Panc1 (cell line): Measurements from ENCODE around the gene WDR88.

Experiments used
- CTCF ChIP-seq: fragments of 450-650 bp; IDR thresholded peaks from 2 replicates; pipeline ENCODE4 v1.5.1; 2017; ENCODE audit warnings: mild to moderate bottlenecking
- POLR2AphosphoS5 ChIP-seq: IDR thresholded peaks from 2 replicates; pipeline ENCODE4 v1.6.1; 2012; ENCODE audit warnings: mild to moderate bottlenecking, low read depth, low read length, moderate library complexity
- REST ChIP-seq, 2 experiments: IDR thresholded peaks; 2 replicates each; pipeline ENCODE4 v1.6.1; 2011 to 2012; ENCODE audit warnings: low read depth in 2 of 2, control low read depth in 1 of 2, low read length in 1 of 2, mild to moderate bottlenecking in 1 of 2, moderate library complexity in 1 of 2; ENCODE audit not compliant: insufficient read depth in 1 of 2
- SIN3A ChIP-seq: IDR thresholded peaks from 2 replicates; pipeline ENCODE4 v1.6.1; 2012; ENCODE audit warnings: low read depth, mild to moderate bottlenecking, low read length, moderate library complexity, borderline replicate concordance; ENCODE audit not compliant: insufficient read depth
- TCF7L2 ChIP-seq: IDR thresholded peaks from 2 replicates; pipeline ENCODE4 v1.6.1; 2011; ENCODE audit warnings: mild to moderate bottlenecking, low read depth, low read length, inconsistent platforms

- no peak for TF ChIP-seq CTCF
- no peak for TF ChIP-seq REST (IDR thresholded peaks at IDR 0.05; ENCODE audit: insufficient read depth in 1 of 2, low read depth in 2 of 2, low read length in 1 of 2)
- no peak for TF ChIP-seq POLR2AphosphoS5
- no peak for TF ChIP-seq TCF7L2
- TF ChIP-seq SIN3A, result no peak
Measured at GRCh38 chr19:33167438-33167837, 35.5 kb downstream of the WDR88 start.
